Esophagus mucosa (tissue), 1 donor: ENCODE data around the gene ZBTB7A. TPM values are rescaled to one million over a fixed set of nuclear protein-coding genes. Genes with fewer than 3 reads are reported as not detected.

ENCODE experiments used
- ATAC-seq: fragments of 200-7000 bp; cut with Tn5 transposase; one replicate; pipeline ENCODE4 v1.9.1; 2020
- total RNA-seq: library from RNA; stranded (reverse); gene quantifications from one replicate; pipeline ENCODE4 v1.2.4, GENCODE V29; 2023
- donor health status: DM: yes; HTN: yes; CAD: no.

Gene ZBTB7A
- total RNA-seq, 1 donor from 2014 or later: 53.7 TPM

- no peak for ATAC-seq
Observed at GRCh38 chr19:4053423-4054324, 13.0 kb downstream of the ZBTB7A start.

- peak; percentile 55 for ATAC-seq
Observed at GRCh38 chr19:4052993-4053422, 13.7 kb downstream of the ZBTB7A start.

- peak; percentile 70 for ATAC-seq
Observed at GRCh38 chr19:4052114-4052992, 14.3 kb downstream of the ZBTB7A start.

GRCh38 chr19:4051175-4052101 lies 15.3 kb downstream of the ZBTB7A start:
- ATAC-seq: peak; percentile 58

- ATAC-seq: no peak
Observed at GRCh38 chr19:4049432-4049831, 17.3 kb downstream of the ZBTB7A start.

- ATAC-seq: no peak
Observed at GRCh38 chr19:4046946-4047683, 19.6 kb downstream of the ZBTB7A start.

- no peak for ATAC-seq
Observed at GRCh38 chr19:4046362-4046691, 20.4 kb downstream of the ZBTB7A start.

- ATAC-seq: no peak
Observed at GRCh38 chr19:4045597-4046361, 20.9 kb downstream of the ZBTB7A start.

GRCh38 chr19:4044990-4045465 lies 21.7 kb downstream of the ZBTB7A start:
- no peak for ATAC-seq

GRCh38 chr19:4043966-4044715 lies 22.6 kb downstream of the ZBTB7A start:
- ATAC-seq: no peak

- no peak for ATAC-seq
Observed at GRCh38 chr19:4043401-4043800, 23.3 kb downstream of the ZBTB7A start.

GRCh38 chr19:4042731-4043082 lies 24.0 kb downstream of the ZBTB7A start:
- peak; percentile 49 for ATAC-seq

GRCh38 chr19:4042064-4042730 lies 24.5 kb downstream of the ZBTB7A start:
- ATAC-seq: peak; percentile 6

GRCh38 chr19:4038661-4039423 lies 27.9 kb downstream of the ZBTB7A start:
- peak; percentile 2 for ATAC-seq

- ATAC-seq: no peak
Observed at GRCh38 chr19:4038057-4038456, 28.6 kb downstream of the ZBTB7A start.

- no peak for ATAC-seq
Observed at GRCh38 chr19:4037301-4037949, 29.3 kb downstream of the ZBTB7A start.

GRCh38 chr19:4036576-4037300 lies 30.0 kb downstream of the ZBTB7A start:
- peak; percentile 6 for ATAC-seq
